GM23248 (cell line): ENCODE results near the gene ADCY5.

Experiments
- EZH2 ChIP-seq: fragments of 200-600 bp; sonication (generic); IDR thresholded peaks from 2 replicates; pipeline ENCODE4 v1.6.1; 2018; ENCODE audit warnings: antibody characterized with exemption, mild to moderate bottlenecking; ENCODE audit not compliant: insufficient read depth, poor library complexity, severe bottlenecking
- EZH2phosphoT487 ChIP-seq: fragments of 200-600 bp; sonication (generic); IDR thresholded peaks from 2 replicates; pipeline ENCODE4 v1.6.1; 2018; ENCODE audit warnings: antibody characterized with exemption, moderate library complexity, mild to moderate bottlenecking, low read depth; ENCODE audit not compliant: insufficient read depth

GRCh38 chr3:123447749-123448517, 957 bp downstream of the ADCY5 start:
- no peak for TF ChIP-seq EZH2
- no peak for TF ChIP-seq EZH2phosphoT487
